SKM-1 (cell line): ENCODE measurements around the gene ARHGEF3.

ENCODE experiments used
- DNase-seq: peaks from one replicate; lab custom pipeline; 2025; ENCODE audit not compliant: unreplicated experiment; lab: John Stamatoyannopoulos, UW

ARHGEF3 gene

GRCh38 chr3:56799251-56799882 is 2.4 kb downstream of the ARHGEF3 start:
- DNase-seq = peak; percentile 59

GRCh38 chr3:56796996-56797395 is 4.8 kb downstream of the ARHGEF3 start:
- no peak for DNase-seq

GRCh38 chr3:56796202-56796601 is 5.5 kb downstream of the ARHGEF3 start:
- no peak for DNase-seq

- no peak for DNase-seq
Observed at GRCh38 chr3:56795829-56796185, 5.9 kb downstream of the ARHGEF3 start.

DNA sequence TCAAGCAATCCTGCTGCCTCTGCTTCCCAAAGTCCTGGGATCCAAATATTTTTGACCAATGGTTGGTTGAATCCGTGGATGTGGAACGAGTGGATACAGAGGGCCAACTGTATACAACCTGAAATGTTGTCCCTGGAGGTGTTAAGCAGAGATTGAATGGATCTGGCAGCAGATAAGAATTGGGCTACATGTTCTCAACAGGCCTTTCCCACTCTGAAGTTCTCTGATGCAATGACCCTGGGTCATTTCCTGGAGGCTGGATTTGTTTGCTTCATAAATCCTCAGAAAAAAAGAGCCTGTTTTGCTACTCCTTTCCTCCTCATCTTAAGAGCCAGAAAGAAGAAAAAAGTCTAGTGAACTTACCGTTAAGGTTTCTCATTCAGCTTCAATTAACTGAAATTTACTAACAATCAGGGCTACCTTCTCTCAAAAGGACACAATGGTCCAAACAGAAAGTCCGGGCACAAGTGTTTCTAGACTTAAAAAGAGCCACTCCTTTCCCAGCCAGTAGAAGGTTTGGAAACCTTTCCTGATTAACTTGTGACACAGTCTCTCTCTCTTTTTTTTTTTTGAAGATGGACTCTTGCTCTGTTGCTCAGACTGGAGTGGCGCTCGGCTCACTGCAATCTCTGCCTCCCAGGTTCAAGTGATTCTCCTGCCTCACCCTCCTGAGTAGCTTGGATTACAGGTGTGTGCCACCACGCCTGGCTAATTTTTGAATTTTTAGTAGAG is 6.5 kb downstream of the ARHGEF3 start:
- DNase-seq = no peak

DNA sequence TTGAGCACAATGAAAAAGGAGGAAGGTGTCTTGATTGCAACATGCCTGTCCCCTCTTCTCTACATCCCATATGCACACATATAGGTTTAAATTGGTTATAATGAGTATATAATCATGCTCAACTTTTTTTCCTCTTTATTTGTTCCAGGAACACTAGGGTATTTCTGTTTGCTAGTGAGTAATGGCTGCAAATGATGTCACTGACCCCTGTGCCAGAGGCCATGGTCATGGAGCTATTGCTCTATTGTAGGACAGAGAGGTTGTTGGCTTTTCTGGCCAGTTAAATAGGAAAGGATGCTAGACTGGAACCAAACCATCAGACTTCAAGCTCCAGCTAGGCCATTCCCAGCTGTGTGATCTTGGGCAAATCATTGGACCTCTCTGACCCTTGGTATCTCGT is 9.6 kb downstream of the ARHGEF3 start:
- DNase-seq = no peak

- DNase-seq = peak; percentile 53
Observed at GRCh38 chr3:56790016-56790821, 11.5 kb downstream of the ARHGEF3 start.

- no peak for DNase-seq
Observed at GRCh38 chr3:56789076-56789475, 12.7 kb downstream of the ARHGEF3 start.

DNA sequence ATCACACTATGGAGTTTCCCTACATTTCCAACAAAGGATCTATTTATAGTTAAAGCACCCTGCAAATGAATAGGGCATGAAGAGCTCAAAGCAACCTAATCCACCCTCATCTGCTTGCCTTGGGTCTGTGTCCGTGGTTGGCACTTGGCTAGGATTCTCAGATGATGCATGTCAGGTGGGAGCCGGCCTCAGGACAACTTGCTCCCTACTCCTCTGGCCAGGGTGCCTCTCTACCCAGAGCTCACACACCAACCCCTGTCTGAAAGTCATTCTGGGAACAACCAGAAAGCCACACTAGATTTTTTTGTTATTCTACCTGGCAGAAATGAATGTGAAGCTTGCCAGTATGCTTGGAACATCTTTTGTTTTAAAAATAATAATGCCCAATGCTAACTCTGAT is 13.2 kb downstream of the ARHGEF3 start:
- no peak for DNase-seq

- peak; percentile 58 for DNase-seq
Observed at GRCh38 chr3:56787784-56788256, 13.9 kb downstream of the ARHGEF3 start.

GRCh38 chr3:56787258-56787775 is 14.4 kb downstream of the ARHGEF3 start:
- no peak for DNase-seq

DNA sequence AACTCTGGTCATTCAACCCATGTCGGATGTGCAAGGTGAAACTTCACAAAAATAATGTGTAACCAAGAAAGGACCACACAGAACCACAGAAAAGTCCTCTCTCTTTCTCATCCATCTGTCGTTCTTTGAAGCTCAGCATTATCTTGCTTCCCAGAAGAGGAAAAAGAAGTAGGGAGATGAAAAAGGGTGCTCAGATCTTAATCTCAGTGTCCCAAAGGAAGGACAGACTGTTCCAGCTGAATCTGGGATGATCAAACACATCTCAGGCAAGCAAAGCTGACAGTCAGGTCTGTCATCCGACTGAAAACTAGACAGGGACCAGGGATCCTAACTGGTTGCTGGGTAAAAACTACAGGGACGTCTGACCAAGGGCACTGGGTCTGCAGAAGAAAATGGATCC is 16.2 kb downstream of the ARHGEF3 start:
- no peak for DNase-seq

DNA sequence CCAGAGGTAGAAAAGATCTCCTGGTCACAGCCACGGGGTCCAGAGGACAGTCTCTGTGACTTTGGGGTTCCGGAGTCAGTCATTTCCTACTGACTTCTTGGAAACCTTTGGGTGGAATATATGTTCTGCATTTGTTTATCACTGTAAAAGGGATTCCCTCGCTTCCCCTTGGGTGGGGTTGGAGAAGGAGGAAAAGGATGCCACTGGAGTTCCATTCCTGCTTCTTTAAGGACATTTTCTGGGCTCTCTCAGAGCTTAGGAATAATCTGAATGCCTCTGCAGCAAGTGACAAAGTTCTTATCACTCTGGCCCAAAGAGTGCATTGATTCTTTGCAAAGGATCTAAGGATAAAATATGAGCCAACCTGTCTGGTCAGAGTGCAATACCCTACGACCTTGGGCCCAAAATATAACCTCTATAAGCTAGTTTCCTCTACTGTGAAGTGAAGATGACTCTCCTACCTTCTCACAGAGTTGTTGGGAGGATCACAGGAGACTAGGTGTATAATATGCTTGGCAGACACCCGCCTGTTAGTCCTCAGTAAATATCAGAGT is 17.2 kb downstream of the ARHGEF3 start:
- no peak for DNase-seq

DNA sequence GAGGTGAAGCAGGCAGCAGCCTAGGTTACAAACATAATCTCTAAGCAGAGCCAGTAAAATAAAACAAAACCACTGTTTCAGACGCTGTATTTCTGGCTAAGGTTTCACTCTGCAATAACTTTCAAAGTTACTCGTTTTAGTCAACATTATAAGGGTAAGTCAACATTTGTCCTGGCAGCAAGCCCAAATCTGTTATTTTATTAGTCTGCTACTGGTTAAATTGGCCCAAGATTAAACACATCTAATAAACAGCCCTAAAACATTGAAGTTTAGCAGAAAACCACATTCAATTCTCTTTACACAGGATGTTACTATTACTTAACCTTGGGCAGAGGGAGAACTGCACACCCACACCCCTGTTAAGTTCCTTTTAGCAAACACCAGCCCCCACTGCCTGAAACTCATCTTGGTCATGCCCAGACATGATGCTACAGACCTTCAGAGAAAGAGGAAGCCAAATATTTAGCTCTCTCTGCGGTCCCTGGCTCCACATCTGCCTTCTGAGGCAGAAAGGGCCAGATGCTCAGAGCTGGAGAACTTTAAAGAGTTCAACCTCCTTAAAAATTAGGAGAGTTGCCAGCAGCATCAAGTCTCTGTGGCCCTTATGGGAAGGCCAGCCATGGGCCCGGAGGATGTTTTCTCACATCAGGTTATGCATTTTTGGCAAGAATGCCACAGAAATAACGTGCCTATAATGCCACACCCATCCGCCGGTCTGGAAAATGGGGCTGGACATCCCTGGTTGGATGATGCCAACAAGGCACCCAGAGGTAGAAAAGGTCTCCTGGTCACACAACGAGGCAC is 17.9 kb downstream of the ARHGEF3 start:
- peak; percentile 96 for DNase-seq

DNA sequence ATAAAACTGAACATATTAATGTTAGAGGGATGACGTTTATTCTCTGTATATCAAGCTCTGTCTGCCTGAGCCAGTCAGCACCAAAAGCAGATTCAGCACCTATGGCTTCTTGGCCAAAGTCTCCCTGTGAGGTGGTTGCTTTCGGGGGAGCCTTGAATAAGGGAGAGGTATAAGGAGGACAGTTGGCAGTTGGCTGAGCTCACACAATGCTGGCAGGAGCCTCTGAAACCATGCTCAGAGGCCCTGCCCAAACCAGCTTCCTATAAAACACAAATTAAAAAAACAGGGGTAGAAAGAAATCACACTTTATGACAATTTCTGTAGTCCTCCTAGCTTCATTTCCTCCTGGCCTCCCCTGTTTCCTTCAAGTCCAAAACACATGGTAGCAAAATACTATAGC is 18.8 kb downstream of the ARHGEF3 start:
- no peak for DNase-seq

- DNase-seq = no peak
Observed at GRCh38 chr3:56782215-56782614, 19.5 kb downstream of the ARHGEF3 start.

DNA sequence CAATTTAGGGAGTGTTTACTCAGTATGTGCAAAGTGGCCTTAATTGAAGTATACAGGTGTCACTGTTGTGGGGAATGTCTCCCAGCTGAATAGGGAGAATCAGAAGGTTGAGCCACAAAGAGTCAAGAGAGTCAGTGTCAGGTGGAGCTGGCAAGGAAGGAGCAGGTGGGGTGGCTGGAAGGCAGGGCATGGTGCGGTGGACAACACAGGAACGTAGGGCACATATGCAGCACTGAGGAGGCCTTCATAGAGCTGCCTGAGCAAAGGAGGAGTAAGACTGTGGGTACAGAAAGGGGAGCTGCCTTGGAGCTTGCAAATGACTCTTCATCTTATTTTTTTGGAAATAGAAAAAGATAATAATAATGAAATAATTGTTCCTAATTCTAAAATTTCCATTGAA is 20.0 kb downstream of the ARHGEF3 start:
- no peak for DNase-seq

DNA sequence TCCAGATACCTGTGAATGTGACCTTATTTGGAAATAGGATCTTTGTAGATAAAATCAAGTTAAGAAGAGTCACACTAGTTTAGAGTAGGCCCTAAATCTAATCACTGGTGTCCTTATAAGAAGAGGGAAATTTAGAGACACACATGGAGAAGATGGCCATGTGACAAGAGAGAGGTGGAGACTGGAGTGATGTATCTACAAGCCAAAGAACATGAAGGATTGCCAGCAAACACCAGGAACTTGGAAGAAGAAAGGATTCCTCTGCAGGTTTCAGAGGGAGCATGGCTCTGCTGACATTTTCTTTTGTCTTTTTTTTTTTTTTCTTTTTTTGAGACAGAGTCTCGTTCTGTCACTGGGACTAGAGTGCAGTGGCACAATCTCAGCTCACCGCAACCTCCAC is 20.8 kb downstream of the ARHGEF3 start:
- no peak for DNase-seq

DNA sequence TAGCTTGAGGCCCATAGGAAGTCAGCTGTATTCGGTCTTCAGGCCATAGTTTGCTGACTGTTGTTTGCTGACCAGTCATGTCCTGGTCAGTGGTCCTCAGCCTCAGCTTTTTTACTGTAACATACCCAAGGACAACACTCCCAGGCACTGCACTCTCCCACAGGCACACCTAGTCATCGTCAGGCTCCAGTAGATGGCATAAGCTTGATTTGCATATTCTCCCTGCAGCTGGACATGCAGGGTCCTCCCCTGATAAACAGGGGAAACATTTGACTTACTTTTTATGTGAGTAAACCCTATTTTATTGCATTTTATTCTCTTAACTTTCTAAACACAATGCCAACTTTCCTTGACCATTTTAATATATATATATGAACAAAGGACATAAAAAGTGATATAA is 22.9 kb downstream of the ARHGEF3 start:
- no peak for DNase-seq

DNA sequence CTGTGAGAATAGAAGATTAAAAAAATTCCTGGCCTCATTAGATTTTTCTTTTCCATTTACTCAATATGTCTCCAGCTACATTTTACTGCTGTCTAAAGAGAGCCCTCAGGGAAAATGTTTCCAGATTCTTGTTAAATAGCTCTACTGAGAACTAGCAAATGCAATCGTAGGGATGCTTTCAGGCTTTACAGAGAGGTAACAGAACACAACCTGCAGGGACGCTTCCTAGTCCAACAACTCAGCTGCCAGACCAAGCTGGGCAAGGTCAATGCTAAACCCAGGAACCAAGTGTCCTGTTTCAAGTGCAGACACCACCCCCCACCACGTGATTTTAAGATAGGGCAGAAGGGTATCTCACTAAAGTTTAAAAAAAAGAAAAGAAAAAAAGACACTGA is 25.2 kb downstream of the ARHGEF3 start:
- DNase-seq = no peak
